Femur (tissue), 1 donor: ENCODE data around the gene SPAAR.
"Not testable (repeated sequence)": the region's sequence is repeated elsewhere in the genome, so short reads cannot be mapped to it uniquely, and the experiment has no call there.

Source experiments
- DNase-seq: peaks from one replicate; pipeline ENCODE4 v3.0.0-alpha.2; 2017

SPAAR gene

DNA sequence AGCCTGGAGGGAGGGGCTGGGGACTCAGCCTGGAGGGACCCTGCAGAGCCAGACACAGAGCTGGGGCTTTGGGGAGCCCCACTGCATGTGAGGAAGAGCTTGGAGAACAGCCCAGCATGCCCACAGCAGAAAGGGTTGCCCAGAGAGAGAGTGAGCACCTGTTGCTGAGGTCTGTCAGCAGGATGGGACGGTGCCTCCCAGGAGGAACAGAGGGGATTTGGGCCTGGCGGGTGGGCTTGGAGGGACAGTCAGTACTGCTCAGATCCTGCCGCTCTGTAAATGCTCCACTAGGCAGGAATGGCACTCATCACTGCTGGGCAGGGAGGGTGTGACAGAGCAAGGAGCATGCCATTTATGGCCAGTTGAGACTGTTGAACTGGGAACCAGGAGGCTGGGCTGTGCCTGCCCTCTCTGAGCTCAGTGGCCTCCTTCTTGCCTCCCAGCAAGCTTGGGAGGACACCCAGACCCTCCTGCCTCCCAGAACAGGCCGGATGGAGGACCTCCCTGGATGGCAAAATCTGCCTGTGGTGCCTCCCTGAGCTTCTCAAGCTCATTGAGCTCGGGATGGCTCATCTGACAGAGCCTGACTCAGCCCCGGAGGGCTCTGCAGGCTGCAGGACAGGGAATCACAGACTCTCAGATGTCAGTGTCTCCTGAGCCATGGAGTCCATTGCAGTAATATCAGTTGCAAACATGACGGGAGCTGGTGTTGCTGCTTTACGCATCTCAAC is 4.1 kb upstream of the SPAAR start:
- DNase-seq, result peak; percentile 36

DNA sequence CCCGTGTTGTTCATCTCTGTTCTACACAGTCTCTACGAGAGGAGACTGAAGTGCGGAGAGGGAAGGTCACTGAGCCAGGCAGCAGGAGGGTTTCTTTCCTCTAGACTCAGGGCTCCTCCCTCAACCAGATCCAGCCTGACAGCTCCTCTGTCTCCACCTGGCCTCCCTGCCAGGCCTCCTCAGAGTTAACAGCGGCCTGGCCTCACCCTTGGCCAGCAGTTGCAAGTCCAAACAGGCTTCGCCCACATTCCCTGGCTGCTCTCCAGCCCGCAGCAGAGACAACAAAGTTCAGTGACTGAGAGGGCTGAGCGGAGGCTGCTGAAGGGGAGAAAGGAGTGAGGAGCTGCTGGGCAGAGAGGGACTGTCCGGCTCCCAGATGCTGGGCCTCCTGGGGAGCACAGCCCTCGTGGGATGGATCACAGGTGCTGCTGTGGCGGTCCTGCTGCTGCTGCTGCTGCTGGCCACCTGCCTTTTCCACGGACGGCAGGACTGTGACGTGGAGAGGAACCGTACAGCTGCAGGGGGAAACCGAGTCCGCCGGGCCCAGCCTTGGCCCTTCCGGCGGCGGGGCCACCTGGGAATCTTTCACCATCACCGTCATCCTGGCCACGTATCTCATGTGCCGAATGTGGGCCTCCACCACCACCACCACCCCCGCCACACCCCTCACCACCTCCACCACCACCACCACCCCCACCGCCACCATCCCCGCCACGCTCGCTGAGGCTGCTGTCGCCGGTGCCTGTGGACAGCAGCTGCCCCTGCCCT is 3.2 kb upstream of the SPAAR start, which contains the start of gene HRCT1:
Gene HRCT1, plus strand, starts transcription at position 291 of the 768 bp plus-strand sequence. Its CDS starts 86 bp downstream, at position 377.
- DNase-seq, result peak; percentile 94

DNA sequence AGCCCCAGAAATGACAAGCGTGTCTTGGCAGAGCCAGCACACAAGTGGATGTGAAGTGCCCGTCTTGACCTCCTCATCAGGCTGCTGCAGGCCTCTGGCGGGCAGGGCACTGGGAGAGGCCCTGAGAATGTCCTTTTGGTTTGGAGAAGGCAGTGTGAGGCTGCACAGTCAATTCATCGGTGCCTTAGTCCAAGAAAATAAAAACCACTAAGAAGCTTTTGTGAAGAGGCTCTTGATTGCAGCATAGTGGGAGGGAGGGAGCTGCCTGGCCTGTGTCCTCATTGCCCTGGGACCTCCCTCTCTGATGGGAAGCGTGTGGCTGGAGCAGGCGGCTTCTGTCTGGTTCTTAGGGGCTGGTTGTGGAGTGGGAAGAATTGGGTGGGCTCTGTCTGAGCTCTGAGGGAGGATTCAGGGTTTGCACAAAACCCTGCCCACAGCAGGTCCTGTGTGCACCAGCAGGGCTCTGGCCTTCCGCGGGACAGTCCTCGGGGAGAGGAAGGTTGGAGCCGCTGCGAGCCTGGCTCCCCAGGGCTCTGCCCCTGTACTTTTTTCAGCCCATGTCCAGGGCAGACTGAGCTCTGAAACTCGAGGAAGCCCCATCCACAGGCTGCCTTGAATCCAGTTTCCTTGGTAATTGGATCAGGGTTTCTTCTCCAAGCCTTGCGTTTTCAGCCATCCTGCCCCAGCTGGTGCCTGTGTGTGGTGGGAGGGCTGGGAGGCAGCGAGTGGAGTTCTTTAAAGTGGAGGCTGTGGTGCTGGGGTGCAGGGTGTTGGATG is 2.2 kb upstream of the SPAAR start:
- peak; percentile 72 for DNase-seq

DNA sequence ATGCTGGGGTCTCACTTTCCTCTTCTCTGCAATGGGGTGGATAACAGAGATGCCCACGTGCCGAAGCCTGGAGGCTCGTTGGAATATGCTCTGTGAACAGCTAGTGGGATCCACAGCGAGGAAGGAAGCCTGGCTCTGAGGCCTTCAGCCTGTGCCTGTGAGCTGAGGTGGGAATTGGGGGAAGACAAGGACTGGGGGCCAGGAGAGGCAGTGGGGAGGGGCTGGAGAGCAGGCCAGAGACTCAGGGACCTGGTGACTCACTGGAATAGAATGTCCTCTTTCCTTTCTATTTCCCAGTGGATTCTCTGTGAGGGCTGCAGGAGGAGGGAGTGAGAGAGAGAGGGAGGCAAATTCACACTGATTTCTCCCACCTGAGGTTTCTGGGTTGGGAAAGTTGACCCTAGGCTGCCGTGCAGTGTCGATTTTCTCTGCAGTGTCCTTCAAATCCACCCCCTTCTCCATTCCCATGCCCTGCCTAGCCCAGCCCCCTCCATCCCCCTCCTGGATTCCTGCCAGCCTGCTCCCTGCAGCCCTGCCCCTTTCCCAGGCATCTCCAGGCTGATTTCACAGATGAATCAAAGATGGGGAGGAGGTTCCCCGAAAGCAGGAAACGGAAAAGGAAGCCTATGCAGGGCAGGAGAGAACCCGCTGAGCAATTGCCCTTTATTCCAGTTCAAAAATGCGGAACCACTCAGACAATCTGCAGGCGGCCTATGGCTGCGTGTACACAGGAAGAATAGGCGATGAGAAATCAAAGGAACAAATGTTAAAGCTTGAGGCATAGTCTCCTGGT is 1.4 kb upstream of the SPAAR start:
- DNase-seq, result peak; percentile 85

DNA sequence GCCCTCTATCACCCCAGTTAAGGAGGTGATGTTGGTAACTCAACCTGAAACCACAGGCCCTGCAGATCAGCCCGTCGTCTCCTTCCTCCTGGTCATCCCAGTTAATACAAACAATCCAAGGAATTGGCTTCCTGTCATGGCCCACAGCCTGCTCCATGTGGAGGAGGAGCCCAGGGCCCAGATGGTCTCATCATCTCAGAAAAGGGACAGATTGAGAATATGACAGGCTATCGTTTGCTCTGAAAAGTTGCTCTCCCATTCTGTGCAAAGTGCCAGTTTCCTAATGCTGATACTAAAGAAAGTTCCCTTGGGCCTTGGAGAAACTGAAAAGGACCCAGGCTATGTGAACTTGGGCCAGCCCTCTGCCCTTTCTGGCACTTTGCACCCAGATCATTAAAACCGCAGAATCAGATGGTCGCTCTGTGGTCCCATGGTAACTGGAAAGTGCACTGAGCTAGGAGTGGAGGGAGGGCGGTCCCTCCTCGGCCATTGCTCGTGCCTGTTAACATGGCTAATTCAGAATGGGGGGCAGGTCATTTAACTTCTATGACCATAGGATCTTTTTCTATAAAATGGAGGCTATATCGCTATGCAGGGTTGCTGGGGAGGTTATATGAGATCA is 675 bp upstream of the SPAAR start:
- peak; percentile 66 for DNase-seq

DNA sequence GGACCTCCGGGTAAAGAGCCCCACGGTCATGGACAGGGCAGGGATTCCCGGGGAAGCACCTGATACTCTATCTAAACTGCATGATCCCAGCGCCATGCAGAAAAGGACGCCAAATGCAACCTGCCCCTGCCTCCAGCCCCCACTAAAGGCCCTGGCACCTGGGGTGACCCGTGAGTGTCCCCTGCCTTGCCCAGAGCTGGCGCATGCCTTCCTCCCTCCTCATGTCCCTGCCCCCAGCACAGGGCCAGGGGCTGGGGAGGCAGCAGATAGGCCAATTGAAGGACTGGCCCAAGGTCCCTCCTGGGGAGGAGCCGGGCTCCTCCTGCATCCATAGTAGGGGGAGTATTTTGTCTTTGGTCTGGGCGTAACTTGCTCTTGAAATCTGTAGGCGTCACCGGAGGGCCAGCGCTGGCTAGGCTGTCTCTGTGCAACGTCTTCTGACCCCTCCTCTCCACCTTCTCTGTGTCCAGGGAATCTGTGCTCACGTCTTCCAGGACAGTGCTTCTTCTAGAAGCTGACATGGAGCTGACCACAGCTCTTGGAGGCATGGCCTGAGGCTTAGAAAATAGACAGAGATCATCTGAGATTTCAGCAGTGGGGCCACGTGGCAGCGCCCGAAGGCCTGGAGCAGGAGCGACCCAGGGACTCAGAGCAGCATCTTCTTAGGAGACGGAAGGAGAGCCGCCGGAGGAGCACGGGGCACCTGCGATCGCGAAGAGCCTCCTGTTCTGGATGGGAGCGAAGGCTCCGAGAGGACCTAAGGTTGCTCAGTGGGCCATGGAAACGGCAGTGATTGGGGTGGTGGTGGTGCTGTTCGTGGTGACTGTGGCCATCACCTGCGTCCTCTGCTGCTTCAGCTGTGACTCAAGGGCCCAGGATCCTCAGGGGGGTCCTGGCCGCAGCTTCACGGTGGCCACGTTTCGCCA is 660 bp downstream of the SPAAR start:
- DNase-seq, result no peak

DNA sequence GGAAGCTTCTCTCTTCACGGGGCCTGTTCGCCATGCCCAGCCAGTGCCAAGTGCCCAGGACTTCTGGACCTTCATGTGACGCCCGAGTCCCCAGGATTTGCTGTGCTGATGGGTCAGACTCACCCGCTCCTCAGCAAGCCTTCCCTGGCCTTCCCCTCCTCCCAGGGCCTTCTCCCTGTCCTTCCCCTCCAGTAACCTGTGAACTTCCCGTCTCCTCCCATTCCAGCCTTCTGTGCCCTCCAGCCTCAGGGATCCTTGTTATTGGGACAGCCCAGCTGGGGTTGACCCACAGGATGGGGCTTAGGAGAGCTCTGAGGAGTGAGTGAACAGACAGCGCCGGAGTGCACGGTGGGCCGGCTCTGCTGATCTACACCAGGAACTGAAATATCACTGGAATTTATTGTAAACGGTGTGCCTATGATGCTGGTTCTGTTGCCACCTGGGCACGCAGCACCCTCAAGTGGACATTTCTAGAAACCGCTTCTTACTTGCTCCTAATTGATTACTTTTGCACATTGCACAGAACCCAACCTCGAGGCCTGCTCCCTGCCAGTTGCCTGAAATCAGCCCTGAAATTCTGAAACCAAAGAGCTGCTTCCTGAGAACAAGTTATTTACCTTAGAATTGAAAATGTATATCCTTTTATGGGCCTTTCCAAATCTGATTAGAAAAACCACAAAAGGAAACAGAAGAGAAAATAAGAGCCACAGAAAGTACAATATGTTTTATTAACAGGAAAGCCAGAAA is 1.5 kb downstream of the SPAAR start:
- DNase-seq, result peak; percentile 31

DNA sequence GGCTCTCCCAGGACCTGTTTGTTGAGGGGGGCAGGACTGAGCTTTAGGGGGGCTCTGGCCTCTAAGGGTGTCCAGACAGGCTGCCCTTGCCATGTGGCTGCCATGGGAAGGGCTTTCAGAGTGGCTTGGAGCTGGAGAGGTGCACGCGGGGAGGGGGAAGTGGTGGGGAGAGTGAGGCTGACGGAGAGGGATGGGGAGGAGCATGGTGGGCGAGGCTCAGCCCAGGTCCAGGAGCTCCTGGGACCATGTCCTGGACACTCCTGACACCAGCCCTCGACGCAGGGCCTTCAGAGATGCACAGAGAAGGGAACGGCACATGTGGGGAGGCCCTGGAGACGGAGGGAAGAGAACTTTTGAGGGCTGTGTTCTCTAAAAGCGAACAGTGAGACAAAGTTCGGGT is 2.4 kb downstream of the SPAAR start:
- no peak for DNase-seq

DNA sequence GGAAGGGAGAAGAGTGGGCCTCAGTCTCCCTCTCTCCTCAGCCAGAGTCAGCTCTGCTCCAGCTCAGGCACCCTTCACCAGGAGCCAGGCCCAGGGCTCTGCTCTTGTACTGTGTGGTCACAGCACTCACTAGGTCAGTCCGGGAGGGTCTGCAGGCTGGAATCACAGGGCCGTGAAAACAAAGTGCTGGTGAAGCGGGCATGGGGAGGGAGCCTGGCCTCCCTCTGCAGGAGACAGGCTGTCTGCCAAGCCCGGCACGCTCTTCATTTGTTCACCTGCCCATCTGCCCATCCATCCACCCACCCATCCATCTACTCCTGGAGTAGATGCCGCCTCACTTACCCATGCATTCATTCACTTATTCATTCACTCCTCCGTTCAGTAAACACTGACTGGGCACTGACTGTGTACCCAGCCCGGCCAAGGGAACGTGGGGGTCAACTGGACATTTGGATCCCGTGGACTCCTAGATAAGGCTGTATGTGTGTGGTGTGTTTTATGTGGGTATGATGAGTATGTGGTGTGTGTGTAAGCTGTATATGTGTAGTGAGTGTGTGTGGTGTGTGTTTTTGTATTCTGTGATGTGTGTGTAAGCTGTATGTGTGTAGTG is 3.6 kb downstream of the SPAAR start:
- no peak for DNase-seq

DNA sequence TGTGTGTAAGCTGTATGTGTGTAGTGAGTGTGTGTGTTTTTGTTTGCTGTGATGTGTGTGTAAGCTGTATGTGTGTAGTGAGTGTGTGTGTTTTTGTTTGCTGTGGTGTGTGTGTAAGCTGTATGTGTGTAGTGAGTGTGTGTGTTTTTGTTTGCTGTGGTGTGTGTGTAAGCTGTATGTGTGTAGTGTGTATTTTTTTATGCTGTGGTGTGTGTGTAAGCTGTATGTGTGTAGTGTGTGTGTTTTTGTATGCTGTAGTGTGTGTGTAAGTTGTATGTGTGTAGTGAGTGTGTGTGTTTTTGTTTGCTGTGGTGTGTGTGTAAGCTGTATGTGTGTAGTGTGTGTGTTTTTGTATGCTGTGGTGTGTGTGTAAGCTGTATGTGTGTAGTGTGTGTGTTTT is 4.1 kb downstream of the SPAAR start:
- not testable (repeated sequence) for DNase-seq

DNA sequence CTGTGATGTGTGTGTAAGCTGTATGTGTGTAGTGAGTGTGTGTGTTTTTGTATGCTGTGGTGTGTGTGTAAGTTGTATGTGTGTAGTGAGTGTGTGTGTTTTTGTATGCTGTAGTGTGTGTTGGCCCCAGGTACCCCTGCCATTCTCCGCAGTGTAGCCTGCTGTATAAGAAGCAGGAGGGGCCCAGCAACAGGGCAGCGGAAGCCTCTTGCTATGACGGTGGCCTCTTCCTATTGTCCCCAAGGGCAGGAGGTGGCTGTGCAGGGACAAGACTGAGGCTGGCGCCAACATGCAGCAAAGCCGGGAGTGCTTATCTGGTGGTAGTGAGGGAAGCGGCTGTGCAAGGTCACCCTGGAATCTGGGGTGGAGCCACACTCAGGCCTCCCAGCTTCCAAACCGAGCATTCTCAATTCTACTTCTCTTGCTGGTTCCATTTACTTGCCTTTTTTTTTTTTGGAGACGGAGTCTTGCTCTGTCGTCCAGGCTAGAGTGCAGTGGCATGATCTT is 5.1 kb downstream of the SPAAR start:
- peak; percentile 67 for DNase-seq

DNA sequence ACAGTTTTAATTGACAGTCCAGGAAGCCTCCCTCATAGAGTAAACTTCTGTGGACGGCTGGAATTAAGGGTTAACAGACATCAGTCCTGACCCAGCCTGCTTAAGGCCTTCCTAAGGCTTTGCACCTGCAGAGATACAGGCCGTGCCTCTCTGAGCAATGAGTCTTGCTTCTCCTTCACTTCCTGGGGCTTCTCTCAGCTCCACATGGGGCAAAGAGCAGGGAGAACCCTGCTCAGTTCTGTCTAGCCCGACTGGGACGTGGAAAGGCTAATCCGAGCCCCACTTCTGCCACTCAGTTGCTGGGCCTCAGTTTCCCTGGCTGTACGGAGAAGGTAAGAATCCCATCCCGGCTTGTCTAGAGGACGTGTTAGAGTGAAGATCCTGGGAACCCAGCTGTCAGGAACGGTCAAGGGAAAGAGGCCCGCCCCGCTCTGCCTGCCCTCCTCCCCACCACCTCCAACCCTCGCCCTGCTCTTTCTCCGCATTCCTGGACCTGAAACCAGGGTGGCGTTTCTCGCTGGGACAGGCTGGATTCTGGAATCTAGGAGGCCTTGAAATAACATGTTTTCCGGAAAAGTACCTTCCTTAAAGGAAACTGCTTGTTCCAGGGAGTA is 6.5 kb downstream of the SPAAR start:
- DNase-seq, result no peak

DNA sequence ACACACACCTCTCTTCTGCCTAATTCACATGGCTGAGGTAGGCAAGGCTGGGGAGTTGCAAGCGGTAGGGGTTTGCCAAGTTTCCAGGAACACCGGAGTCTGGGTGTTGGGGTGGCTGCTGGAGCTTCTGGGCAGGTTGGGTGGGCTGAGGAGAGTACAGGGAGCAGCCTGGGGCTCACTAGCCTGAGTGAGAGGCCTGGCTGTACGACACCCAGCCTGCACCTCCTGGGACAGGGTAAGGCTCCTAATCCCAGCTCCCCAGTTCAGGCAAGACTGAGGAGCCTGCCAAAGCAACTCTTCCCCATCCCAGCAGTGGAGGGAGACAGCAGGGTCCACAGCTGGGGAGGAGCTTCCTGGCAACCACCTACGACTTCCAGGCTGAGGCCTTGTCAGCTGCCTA is 8.0 kb downstream of the SPAAR start:
- no peak for DNase-seq

DNA sequence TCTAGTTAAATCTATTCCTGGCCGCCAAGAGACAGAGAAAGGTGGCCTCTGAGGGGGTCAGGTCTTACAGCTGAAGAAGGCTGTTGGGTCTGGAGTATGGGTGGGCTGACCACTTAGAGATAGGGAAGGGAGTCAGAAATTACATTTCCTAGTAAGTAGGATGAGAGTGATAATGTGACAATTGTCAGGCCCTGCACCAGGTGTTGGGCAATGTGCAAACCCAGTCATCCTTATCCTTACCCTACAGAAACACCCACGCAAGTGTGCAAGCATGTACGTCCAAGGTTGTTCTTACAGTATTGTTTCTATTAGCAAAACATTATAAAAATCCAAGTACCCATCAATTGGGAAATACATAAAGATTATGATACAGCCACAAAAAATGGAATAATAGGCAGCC is 9.5 kb downstream of the SPAAR start:
- DNase-seq, result no peak

DNA sequence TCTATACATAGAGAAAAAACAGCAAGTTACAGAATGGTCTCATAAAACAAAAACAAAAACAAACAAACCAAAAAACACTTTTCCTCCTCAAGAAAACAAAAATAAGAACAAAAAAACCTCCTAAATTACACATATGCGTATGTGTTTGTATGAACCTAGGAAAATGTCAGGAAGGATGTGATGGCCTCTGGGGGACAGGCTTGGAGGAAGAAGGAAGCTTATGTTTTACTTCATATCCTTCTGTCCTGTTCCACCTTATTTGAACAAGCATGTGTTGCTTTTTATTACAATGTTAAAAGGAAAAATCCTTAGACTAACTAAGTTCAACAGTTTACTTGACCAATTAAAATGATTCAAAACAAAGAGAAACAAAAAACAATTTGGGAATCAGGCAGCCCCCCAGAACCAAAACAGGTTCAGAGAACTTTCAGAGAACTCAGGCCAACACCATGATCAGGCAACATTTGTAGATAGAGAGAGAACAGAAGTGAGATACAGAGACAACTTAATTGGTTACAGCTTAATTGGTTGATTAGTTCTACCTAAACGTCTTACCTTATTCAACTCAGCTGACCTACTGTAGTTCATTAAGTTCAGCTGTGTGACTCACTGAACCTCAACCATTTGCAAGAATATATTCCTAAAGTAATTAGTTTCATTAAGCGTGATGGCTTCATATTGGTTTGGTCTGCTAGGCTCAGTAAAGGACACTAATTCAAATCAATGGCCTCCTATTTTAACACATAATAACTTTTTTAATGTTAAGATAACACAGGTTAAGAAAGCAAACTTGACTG is 10.1 kb downstream of the SPAAR start:
- no peak for DNase-seq

DNA sequence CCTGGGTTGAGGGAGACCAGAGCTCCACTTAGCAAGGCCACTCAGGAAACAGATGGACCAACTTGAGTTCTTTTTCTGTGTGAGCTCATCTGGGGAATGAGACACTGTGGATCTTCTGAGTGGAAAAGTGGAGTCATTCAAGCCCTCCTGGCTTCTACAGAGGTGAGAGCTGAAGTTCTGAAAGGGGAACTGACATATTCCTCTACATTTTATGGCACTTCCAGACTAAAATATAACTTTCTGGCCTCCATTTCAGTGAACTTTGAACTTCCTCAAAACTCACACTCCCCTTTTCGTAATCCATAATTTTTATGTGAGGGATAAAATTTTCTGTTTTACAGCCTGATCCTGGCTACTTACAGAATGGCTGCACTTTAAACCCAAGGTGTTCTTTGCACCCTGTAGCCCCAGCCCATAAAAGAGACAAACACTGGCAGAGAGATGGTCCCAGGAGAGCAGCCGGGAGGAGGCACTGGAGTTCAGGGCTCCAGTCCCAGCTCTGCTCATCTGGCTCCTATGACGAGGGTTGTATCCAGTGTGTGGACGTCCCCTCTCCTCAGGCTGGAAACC is 10.8 kb downstream of the SPAAR start:
- no peak for DNase-seq

DNA sequence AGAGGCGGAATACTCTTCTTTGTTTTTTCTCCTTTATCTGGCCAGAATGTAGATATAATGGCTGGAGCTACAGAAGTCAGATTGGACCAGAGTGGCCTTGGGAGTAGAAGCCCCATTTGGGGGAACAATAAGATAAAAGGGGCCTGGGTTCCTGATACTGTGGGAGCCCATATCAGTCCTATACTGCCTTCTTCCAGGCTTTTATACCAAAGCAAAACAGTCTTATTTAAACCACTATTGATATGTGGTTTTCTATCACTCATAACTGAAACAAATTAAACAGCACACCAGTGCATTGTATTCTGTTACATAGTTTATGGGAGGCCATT is 14.3 kb downstream of the SPAAR start:
- DNase-seq, result no peak
